Stimulated activated CD8-positive, alpha-beta memory T cell treated with anti-CD3 and anti-CD28 coated beads, Interleukin-12 subunit alpha, Interleukin-12 subunit beta, amount 100 ng/mL, for 1 hour (primary cell): ENCODE results near the gene COL6A2.
"Not testable (repeated sequence)": the region's sequence is repeated elsewhere in the genome, so short reads cannot be mapped to it uniquely, and the experiment has no call there.

Experiments used
- DNase-seq: peaks from one replicate; pipeline ENCODE4 v3.0.0-alpha.2; 2020; ENCODE audit warnings: low read depth

The COL6A2 gene

DNA sequence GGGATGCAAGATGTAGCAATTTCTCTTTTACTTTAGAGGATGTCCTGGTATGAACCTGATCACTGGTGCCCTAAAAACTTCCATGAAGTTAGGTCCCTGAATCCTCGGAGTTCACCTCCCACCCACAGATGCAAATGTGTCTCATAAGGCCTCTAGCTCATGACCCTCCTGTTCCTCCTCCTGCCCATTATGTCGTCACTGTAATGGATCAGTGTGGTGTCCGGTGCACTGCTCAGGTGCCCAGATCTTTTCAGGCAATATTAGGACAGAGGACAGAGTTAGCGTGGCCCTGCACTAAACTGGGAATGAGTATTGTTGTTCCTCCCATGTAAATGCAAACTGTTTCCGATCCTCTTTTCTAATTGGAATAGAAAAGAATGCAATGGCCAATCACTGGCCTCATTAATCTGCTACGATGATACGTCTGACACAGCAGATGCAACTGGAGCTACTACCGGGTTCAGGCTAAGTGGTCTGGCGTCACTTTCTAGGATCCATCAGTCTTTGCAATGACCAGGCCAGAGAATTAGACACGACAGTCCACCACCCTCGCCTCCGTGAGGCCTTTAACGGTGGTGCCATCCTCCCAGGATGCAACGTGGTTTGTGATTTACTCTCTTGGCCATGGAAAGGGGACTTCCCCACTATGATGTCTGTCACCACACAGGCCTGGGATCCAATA, 3.4 kb upstream of the COL6A2 start:
- DNase-seq: no peak

- DNase-seq: no peak
These were observed 2.7 kb upstream of the COL6A2 start for GRCh38 chr21:46095083-46095719.

DNA sequence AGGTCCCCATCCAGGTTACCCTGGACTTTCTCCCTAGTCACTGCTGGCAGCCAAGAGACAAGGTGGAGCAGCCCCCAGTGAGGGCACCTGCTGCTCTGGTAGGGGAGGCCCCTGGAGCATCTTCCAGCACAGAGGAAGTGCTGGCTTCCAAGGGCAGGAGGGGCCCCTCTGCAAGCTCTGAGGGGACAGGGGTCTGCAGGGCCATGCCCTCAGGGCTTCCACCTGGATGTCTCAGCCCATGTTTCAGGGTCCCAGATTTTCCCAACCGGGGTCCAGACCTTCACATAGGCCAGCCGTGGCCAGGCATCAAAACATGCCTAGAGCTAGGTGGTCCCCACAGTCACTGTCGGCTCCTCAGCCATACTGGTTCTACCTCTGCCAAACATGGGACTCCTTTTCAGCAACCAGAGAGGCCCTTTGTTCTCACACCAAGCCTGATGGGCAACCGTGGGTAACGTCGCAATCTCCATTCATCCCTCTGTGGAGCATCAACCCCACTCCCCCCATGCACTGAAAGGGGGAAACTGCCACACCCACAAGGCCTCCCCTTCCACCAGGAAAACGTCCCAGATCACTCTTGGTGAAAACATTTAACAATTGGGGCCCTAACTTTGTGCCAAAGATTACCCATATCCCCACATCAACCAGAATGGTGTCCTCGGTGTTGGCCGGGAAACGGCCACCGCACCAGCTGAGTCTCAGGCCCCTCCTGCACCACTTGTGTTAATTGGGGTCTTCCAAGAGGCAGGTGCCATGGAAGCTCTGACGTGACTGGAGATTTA, 1.9 kb upstream of the COL6A2 start:
- DNase-seq: no peak

DNA sequence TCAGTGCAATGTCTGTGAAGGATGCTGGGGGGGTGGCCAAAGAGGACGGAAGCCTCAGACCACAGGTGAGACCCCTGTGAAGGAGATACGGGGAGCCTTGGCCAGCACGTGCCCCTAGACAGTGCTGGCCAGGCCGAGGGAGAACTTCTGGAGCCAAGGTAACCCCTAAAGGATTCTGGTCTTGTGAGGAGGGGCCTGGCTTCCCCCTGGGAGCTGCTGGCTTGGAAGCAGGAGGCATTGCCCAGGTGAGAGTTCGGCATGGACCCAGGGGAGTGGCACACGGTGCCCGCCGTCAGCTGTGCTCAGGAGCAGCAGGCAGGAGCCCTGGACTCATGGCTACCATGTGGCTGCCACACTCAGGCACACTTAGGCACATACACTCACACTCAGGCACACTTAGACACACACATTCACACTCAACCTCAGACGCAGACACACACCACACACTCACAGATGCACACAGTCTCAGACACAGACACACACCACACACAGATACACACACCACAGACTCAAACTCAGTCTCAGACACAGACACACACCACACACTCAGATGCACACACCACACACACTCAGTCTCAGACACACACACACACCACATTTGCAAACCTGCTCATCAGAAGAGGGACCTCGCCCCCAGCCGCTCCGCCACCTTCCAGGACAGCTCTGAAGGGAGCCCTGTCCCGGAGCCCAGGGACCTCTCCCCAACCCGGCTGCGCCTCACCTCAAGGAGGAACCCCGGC, 1.1 kb upstream of the COL6A2 start:
- no peak for DNase-seq

DNA sequence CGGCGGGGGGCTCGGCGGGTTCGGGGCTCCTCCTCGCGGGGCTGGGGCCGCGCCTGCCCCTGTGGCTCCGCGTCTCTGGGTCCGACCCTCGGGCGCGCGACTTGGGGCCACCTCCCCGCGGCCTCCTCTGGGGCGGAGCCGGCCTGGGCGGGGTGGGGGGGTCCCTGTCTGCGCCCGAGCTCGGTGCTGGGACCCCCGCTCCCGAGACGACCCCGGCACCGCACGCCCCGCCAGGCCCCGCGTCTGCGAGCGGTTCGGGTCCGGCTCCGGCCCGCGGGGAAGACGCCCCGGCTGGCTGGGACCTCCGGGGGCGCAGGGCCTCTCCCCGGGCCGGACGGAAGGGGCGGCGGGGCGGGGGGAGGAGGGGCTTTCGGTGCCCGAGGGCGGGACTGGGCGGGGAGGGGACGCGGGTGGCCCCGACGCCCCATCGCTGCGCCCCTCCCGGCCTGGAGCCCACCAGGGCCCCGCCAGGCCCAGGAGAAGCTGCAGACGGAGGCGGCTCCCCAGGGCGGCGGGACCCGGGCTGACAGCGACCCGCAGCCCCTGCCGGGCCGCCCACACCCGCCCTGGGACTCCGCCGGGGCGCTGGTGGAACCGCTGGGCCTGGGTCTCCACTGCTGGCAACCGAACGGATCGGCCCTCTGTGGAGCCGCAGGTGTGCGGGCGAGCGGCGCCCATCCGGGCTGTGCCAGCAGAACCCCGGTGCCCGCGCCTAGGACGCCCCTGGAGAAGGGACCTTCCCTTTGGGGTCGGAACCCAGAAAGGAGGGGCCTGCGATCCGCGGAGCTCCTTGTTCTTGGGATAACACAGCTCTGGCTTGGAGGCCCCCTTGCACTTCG, 610 bp downstream of the COL6A2 start:
- no peak for DNase-seq

GRCh38 chr21:46099476-46099875, 1.6 kb downstream of the COL6A2 start:
- DNase-seq: no peak

- no peak for DNase-seq
These were observed 2.1 kb downstream of the COL6A2 start for GRCh38 chr21:46100020-46100419.

- no peak for DNase-seq
These were observed 2.5 kb downstream of the COL6A2 start for GRCh38 chr21:46100426-46100825.

- no peak for DNase-seq
These were observed 3.0 kb downstream of the COL6A2 start for GRCh38 chr21:46100906-46101305.

GRCh38 chr21:46104104-46104503, 6.2 kb downstream of the COL6A2 start:
- no peak for DNase-seq

DNA sequence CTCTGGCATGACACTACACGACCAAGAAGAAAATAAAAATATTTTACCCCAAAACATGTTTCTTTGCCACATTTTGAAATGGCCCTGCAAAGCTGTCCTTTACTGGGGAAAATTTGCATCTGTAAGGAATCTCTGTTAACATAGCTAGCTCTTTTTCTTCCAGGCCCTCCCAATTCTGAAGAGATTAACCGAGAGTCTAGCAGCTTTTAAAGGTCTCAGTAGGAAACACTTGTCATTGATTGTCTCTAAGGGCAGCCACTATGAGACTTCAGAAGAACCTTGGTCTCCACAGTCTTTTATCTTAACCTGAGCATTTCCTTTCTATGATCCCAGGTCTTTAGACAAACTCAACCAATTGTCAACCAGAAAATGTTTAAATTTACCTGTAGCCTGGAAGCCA, 9.5 kb downstream of the COL6A2 start:
- not testable (repeated sequence) for DNase-seq

- no peak for DNase-seq
These were observed 11.0 kb downstream of the COL6A2 start for GRCh38 chr21:46108827-46109312.

DNA sequence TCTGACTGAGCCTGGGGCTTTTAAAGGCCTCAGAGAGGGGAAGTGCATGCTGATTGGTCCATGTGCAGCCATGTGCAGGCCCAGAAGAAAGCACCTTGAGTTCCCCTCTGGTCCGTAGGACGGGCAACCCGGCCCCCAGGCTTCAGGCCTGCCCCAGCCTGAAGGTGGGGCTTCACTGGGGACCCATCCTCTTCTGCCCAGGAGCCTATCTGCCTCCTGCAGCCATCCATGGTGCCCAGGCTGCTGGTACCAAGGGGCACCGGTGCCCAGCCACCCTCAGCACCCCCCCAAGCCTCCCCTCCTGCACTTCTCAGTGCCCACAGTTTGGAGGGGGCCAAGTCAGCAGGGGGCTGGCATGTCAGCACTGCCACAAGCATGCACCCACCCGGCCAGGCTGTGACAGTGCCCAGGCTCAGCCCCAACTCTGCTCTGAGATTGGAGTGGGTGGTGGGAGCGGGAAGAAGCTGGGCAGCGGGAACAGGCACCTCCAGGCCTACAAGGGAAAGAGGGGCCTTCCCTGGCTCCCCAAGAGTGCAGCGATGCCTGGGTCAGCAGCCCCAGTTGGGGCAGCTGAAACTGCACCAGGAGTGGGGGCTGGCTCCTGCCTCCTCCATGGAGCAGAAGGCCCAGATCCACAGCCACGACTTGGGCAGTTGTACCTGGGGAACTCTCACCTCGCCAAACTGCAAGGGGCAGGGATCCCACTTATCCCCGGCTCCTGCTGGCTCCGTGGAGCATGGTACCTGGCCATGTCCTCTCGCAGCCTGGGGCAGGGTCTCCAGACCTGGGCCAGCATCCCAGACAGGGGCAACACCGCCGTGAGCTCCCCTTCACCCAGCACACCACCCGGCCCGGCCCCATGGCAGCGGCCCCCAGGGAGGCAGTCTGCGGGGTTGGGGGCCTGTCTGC, 11.7 kb downstream of the COL6A2 start:
- no peak for DNase-seq

DNA sequence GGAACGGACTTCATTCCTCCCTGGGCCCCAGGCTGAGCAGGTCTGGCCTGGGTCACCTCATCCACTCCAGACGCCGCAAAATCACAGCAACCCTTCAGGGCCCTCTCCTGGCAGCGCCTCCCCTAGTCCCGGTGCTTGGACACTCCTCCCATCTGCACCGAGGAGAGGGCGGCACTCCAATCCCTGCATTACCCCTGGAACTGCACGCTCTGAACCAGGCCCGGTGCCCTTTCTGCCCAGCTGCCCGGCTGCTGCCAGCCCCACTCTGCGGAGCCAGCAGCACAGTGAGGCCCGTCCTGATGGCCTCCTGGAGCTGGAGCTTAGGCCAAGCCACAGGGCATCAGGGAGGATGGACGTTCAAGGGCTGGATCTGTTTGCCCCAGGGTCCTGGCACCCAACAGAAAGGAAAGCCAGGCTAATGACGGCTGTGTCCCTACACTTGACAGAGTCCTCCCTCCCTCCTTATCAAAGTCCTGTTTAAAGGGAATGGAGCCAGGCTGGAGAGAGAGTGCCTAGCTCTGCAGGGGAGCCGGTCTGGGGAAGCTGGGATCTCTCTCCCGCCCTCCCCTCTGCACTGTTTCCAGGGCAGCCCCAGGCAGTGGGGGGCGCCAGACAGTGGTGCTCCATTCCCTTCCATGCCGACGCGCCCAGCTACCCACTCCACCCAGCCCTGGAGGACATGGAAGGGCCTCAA, 12.7 kb downstream of the COL6A2 start:
- DNase-seq: no peak

- no peak for DNase-seq
These were observed 13.3 kb downstream of the COL6A2 start for GRCh38 chr21:46111193-46111571.

DNA sequence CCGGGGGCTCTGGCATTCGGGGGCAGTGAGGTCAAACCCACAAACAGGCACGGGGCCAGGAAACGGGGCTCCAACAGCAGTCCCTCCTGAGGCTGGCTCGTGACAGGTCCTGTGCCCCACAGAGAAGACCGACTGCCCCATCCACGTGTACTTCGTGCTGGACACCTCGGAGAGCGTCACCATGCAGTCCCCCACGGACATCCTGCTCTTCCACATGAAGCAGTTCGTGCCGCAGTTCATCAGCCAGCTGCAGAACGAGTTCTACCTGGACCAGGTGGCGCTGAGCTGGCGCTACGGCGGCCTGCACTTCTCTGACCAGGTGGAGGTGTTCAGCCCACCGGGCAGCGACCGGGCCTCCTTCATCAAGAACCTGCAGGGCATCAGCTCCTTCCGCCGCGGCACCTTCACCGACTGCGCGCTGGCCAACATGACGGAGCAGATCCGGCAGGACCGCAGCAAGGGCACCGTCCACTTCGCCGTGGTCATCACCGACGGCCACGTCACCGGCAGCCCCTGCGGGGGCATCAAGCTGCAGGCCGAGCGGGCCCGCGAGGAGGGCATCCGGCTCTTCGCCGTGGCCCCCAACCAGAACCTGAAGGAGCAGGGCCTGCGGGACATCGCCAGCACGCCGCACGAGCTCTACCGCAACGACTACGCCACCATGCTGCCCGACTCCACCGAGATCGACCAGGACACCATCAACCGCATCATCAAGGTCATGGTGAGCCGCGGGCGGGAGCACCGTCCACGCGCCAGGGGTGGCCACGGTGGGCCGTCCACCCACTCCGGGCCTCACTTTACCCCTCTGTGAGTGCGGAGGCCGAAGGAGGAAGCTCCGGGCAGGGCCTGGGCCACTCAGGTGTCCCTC, 14.2 kb downstream of the COL6A2 start:
- DNase-seq: no peak

GRCh38 chr21:46112725-46113215, 14.9 kb downstream of the COL6A2 start:
- no peak for DNase-seq

DNA sequence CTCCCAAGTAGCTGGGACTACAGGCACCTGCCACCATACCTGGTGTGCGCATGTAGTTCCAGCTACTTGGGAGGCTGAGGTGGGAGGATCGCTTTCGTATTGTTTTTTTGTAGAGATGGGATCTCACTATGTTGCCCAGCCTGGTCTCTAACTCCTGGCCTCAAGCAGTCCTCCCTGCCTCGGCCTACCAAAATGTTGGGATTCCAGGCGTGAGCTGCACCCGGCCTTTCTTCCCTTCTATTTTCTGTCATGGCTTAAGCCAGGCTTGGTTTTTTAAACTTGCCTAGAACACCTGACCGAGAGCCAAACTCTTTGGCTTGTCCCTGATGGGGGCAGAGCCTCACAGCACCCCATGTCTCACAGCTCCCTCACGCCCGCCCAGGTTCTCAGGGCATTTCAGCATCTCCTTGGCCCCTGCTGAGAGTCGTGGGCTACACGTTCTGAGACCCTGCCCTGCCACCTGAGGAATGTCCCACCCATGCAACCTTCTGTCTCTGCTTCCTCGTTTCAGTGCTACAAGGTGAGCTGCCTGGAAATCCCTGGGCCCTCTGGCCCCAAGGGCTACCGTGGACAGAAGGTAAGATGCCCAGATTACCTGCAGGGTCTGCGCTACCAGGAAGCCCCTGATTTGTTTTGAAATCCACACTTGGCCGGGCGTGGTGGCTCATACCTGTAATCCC, 15.7 kb downstream of the COL6A2 start:
- DNase-seq: no peak
